ENCODE measurements around the gene ISG15.

GRCh38 chr1:1035291-1035943, 22.1 kb downstream of the ISG15 start:
- no peak for TF ChIP-seq POLR2AphosphoS5 (IDR thresholded peaks at IDR 0.05; ENCODE audit: borderline replicate concordance, low read depth, low read length)
- TF ChIP-seq EZH2 (IDR thresholded peaks at IDR 0.05) = no peak
